GM18502 (cell line): ENCODE data around the gene LRBA.

Source experiments
- ATAC-seq: cut with Tn5 transposase; IDR thresholded peaks from one replicate; pipeline ENCODE4 v1.9.1; 2021; ENCODE audit warnings: mild to moderate bottlenecking; ENCODE audit not compliant: unreplicated experiment, poor library complexity

Gene LRBA

DNA sequence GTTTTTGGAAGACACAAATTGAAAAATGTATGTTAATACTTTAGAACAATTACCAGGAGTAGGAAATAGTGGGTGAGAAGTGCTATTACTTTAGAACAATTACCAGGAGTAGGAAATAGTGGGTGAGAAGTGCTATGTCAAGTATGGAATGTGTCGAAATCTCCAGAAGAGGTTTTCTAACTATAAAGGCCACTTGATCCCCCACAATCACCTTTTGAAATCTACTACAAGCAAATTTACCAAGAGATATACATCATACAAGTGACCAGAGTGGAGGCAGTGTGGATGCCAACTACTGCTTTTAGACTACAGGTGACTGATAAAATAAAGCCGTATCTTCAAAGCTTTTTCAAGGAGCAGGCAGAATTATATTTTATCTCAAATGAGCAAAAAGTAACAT is 390.1 kb downstream of the LRBA start:
- ATAC-seq: no peak

DNA sequence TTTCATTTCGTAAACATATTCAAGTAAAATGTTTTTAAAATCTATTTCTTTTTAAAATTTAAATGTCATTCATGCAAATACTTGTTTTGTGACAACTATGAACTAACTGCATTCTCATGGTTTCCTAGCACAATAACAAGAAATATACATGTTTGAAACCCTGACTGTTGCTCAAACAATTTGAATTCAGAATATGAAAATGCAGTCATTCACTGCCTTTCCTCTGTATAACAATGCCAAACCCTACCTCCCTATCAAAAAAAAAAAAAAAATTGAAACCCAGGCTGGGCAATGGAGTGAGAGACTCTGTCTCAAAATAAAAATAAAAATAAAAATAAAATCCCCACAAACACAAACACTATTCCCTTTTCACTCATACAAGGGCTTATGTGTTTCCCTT is 391.0 kb downstream of the LRBA start:
- no peak for ATAC-seq

DNA sequence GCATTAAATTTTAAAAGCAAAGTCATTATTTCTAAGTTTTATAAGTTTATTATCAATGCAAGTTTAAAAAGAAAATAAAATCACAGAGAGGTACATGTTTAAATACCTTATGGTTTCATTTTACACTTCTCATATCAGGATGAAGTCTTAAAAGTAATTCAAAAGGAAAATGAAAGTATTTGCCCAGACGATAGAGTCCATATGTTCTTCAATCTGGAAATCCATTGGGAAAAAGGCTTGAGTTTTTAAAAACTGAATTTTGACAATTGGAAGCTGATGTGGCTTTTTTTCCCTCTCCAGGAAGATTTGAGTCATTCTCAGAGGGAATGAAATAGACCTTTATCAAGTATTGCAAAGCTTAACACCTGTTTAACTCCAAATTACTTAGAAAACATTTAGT is 396.0 kb downstream of the LRBA start:
- ATAC-seq: no peak

DNA sequence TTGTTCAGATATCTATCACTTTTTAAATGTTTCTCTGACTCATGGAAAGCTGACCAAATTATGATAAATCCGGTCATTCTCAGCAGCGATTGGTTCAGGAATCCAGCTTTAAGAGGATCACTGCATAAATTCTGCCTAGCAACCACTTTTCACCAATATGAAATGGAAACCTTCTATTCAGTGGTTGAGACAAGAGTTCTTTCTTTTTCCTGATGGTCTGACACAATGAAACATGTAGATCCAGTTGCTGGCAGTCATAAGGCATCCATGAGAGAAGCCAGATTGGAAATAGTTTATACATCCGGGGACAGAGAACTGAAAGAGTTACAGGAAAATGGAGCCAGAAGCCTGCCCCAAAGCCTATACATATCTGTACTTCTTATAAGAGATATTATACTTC is 406.0 kb downstream of the LRBA start:
- ATAC-seq: no peak

DNA sequence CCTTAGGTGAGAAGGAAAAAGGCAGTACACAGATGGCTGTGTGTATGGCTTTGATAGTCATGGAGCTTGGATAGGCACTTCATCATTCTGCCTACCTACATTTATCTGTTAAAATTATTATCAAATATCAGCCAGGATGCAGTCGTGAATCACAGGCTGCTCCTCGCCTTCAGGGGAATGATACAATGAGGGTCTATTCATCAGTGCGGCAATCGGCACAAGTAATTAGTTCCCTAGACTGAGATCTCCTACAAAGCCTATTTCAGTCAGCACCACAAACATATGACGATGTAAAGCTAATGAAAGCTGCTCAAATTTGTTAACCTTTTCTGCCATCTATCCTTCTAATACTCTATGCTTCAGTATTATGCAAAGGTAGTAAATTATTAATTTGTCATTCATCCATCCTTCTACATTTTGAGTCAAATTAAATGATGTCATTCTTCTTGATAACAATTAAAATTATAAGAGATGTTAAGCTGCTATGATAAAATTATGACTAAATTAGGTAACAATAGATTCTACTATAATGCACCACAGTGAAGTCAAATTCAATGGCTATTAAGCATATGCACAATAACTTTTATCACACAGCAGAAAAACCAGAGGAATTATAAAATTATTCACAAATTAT is 414.2 kb downstream of the LRBA start:
- no peak for ATAC-seq

GRCh38 chr4:150599547-150599946 is 415.5 kb downstream of the LRBA start:
- ATAC-seq: no peak

DNA sequence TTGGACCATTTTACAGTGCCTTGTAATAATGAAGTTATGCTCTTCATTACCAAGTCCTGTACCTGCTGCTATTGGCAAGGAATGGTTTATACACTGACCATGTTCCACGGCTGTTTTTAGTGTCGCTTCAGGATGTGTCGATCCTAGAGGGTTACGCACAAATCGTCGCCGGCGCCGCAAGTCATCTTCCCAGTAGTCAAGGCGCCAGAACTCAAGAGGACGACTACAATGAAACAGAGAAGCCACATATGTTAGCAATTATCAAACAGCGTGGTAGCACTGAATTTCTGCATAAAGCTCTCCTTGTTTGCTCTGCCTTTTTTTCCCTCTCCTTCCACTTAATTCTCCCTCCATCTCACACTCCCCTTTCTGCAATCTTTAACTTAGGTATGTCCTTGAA is 416.2 kb downstream of the LRBA start:
- ATAC-seq: no peak

DNA sequence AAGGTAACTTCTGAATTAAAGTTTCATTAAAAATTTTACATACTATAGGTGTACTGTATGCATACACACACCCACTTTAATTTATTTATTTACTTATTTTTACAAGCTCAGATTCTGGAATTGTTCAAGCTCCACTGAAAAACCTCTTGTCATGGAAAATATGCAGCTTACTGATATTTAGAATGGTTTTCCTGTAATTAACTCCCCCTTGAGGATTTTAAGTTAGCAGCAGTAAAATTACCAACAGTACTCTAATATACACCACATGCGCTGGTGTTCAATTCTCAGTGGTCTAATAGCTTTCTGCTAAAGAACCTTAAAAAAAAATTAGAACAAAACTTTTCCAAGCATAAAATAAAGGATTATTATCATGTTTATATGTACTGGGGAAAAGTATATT is 421.1 kb downstream of the LRBA start:
- ATAC-seq: no peak

- ATAC-seq: no peak
Observed at GRCh38 chr4:150591904-150592303, 423.2 kb downstream of the LRBA start.

- ATAC-seq: no peak
Observed at GRCh38 chr4:150591406-150591805, 423.7 kb downstream of the LRBA start.

GRCh38 chr4:150590631-150591030 is 424.5 kb downstream of the LRBA start:
- no peak for ATAC-seq

- no peak for ATAC-seq
Observed at GRCh38 chr4:150589157-150589556, 425.9 kb downstream of the LRBA start.

DNA sequence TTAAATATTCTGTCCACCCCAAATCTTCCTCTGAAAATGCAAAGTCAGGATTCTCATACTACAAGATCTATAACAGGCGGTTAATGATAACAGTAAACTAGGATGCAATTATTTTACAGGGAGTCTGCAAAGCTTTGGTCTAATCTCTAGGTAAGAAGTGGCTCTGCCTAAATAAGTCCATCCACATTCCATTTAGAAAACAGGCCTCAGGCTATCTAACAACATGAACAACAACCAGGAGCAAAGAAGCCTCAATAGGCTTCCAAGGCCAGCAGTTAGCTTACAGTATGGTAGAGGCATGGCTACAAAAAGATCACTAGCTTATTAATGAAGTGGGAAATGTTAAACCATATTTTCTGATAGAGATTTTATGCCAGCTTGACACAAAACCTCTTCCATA is 426.8 kb downstream of the LRBA start:
- ATAC-seq: no peak

- ATAC-seq: no peak
Observed at GRCh38 chr4:150586162-150586810, 428.8 kb downstream of the LRBA start.

DNA sequence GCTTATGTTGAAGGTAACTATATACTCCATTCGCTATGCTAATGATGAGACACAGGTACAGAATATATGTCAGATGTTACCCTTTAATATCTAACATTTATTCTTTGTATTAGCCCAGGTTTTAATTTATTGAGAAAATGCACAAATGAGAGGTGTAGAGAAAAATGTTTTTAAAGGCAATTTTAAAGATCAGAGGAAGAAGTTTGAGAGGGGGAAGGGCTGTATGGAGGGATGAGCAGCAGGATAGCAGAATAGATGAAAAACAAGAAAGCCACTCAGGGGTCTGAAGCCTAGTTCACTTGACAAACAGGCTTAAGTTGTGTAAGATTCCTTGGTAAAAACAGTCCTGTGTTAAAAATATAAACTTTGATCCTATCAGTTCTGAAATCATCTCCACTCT is 429.5 kb downstream of the LRBA start:
- no peak for ATAC-seq

- no peak for ATAC-seq
Observed at GRCh38 chr4:150584111-150584915, 430.8 kb downstream of the LRBA start.

DNA sequence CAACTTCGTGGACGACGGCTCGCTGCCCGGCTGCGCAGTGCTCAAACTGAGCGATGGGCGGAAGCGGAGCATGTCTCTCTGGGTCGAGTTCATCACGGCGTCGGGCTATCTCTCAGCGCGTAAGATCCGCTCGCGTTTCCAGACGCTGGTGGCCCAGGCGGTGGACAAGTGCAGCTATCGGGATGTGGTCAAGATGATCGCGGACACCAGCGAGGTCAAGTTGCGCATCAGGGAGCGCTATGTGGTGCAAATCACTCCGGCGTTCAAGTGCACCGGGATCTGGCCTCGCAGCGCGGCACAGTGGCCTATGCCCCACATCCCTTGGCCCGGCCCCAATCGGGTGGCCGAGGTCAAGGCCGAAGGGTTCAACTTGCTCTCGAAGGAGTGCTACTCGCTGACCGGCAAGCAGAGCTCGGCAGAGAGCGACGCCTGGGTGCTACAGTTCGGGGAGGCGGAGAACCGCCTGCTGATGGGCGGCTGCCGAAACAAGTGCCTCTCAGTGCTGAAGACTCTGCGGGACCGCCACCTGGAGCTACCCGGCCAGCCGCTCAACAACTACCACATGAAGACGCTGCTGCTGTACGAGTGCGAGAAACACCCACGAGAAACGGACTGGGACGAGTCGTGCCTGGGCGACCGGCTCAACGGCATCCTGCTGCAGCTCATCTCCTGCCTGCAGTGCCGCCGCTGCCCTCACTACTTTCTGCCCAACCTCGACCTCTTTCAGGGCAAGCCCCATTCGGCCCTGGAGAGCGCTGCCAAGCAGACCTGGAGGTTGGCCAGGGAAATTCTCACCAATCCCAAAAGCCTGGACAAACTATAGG is 431.6 kb downstream of the LRBA start:
- no peak for ATAC-seq

DNA sequence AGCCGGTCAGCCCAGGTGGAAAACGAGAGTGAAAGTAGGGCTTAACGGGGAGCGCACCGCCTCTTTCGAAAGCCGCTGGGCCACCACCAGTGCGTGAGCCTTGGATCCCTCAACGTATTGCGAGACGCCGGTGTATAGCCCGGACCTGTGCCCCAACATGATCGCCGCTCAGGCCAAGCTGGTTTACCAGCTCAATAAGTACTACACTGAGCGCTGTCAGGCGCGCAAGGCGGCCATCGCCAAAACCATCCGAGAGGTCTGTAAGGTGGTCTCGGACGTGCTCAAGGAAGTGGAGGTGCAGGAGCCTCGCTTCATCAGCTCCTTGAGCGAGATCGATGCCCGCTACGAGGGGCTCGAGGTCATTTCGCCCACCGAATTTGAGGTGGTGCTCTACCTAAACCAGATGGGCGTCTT is 432.2 kb downstream of the LRBA start:
- ATAC-seq: no peak

GRCh38 chr4:150582146-150582872 is 432.8 kb downstream of the LRBA start, which contains the start of gene MAB21L2:
MAB21L2 (plus strand) TSS chr4:150582151; CDS start chr4:150583030, 879 bp downstream.
- ATAC-seq: no peak

DNA sequence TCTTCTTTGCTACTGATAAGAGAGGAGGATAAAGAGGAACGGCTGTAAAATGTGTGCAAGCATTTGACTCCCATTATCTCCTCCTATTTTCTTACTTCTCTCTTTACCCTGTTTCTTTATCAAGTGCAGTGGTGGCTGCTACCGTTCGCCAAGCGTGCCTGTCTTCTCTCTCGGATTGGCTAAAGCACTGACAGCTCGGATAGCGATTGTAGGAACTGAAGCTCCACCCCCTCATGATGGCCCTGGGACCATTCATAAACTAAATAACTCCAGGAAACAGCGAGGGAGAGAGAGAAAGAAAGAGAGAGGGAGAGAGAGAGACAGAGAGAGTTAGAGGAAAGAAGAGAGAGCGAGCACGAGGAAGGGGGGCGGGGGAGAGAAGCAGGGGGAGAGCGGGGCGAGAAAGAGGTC is 433.4 kb downstream of the LRBA start:
- ATAC-seq: no peak
